ENCODE measurements around the gene ACTR6.
A peak's percentile ranks its signal among the peaks of the same experiment; 100 is the strongest.
"Not testable (repeated sequence)": the region's sequence is repeated elsewhere in the genome, so short reads cannot be mapped to it uniquely, and the experiment has no call there.

The ACTR6 gene

DNA sequence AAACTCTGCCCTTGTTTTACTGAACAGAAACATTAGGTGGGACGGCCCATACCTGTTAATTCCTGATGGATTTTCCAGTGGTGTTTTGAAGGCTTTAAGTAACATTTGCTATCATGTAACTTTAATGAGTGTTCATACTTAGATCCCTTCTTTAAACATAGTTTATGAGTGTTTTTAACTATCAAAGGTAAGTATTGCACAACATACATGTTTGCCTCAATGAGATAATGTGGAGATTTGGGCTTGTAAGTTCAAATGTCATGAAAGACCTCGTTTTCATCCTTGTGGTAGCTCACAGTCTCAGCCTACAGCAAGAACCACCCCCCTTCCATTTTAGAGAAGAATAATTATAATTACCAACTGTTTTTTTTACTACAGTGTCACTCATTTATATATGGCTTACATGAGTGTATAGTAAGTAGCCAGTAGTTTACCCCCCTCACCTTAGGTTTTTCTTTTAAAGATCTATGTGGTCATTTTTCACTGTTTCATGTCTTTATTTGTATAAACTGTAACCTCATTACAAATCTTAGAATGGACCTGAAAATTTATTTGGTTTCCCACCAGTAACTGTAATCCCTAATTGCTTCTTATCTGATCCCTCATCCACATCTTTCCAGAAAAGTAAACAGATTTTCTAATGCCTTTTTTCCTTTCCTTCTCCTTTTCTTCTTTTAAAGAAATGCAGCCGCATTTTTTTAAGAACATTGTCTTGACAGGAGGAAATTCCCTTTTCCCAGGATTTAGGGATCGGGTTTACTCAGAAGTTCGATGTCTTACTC lies 18.9 kb downstream of the ACTR6 start:
- TF ChIP-seq, protein P1, sequence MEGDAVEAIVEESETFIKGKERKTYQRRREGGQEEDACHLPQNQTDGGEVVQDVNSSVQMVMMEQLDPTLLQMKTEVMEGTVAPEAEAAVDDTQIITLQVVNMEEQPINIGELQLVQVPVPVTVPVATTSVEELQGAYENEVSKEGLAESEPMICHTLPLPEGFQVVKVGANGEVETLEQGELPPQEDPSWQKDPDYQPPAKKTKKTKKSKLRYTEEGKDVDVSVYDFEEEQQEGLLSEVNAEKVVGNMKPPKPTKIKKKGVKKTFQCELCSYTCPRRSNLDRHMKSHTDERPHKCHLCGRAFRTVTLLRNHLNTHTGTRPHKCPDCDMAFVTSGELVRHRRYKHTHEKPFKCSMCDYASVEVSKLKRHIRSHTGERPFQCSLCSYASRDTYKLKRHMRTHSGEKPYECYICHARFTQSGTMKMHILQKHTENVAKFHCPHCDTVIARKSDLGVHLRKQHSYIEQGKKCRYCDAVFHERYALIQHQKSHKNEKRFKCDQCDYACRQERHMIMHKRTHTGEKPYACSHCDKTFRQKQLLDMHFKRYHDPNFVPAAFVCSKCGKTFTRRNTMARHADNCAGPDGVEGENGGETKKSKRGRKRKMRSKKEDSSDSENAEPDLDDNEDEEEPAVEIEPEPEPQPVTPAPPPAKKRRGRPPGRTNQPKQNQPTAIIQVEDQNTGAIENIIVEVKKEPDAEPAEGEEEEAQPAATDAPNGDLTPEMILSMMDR (IDR thresholded peaks at IDR 0.05; ENCODE audit: low read length, missing control alignments): no peak
- no peak overlapping the region for H3K4me3 ChIP-seq (replicated peaks; ENCODE audit: low read depth, low read length)
- no peak for DNase-seq (ENCODE audit: low read depth)

DNA sequence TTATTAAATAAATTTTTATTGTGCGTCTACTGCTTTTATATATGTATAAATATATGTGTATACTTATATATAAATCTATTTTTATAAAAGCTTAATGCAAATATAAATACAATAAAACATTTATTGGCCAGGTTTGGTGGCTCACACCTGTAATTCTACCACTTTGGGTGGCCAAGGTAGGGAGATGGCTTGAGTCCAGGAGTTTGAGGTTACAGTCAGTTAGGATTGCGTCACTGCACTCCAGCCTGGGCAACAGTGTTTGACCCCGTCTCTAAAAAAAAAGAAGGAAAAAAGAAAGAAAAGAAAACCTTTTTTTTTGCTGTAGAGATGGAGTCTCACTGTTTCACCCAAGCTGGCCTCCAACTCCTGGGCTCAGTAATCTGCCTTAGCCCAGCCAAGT lies 20.9 kb downstream of the ACTR6 start:
- no peak for DNase-seq (ENCODE audit: low read depth)
- TF ChIP-seq, protein P1 (IDR thresholded peaks at IDR 0.05; ENCODE audit: low read length, missing control alignments): no peak
- no peak overlapping the region for H3K4me3 ChIP-seq (replicated peaks; ENCODE audit: low read depth, low read length)

DNA sequence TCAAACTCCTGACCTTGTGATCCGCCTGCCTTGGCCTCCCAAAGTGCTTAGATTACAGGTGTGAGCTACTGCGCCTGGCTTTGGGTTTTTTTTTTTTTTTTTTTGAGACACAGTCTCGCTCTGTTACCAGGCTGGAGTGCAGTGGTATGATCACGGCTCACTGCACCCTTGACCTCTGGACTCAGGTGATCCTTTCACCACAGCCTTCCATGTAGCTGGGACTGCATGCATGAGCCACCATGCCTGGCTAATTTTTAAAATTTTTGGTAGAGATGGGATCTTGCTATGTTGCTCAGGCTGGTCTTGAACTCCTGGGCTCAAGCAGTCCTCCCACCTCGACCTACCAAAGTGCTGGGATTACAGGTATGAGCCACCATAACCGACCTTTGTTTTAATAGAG lies 21.6 kb downstream of the ACTR6 start:
- H3K4me3 ChIP-seq (replicated peaks; ENCODE audit: low read depth, low read length); DNase-seq (ENCODE audit: low read depth): not testable (repeated sequence)

DNA sequence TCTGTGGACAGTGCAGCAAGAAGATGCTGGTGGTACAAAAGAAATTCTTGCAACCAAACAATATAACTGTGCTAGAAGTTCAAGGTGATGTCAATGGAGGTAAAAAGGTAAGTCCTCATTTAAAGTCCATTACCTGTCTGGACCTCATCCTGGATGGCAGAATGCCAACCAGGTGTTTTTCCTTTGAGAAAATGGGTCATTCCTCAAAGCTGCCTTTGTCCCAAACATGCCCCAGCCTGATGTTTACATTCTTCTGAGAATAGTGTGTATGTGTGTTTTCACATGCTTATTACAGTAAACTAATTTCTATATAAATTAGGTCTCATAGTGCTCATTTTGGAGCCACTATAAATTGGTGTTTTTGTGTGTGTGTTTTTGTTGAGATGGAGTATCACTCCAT lies 24.9 kb downstream of the ACTR6 start:
- TF ChIP-seq, protein P1 (IDR thresholded peaks at IDR 0.05; ENCODE audit: low read length, missing control alignments): no peak
- DNase-seq (ENCODE audit: low read depth): no peak
- no peak overlapping the region for H3K4me3 ChIP-seq (replicated peaks; ENCODE audit: low read depth, low read length)

DNA sequence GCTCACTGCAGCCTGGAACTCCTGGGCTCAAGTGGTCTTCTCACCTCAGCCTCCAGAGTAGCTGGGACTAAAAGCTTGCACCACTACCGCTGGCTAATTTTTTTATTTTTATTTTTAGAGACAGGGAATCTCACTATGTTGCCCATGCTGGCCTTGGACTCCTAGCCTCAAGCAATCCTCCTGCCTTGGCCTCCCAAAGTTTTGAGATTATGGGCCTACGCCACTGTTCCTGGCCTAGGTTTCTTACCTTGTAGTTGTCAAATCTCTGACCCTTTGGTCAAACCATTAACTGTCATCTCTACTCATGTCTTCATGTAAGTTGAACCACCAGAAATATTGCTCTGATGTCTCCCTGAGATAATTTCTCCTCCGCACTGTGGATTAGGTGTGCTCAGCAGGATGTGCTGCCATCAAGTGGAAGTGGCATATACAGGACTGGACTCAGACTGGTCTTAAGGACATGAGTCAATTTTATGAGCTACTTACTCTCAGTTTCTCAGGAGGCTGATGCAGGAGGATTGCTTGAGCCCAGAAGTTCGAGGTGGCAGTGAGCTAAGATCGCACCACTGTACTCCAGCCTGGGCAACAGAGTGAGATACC lies 28.5 kb downstream of the ACTR6 start:
- DNase-seq (ENCODE audit: low read depth): peak; percentile 29
- no peak overlapping the region for H3K4me3 ChIP-seq (replicated peaks; ENCODE audit: low read depth, low read length)
- TF ChIP-seq, protein P1 (IDR thresholded peaks at IDR 0.05; ENCODE audit: low read length, missing control alignments): peak; percentile 19

DNA sequence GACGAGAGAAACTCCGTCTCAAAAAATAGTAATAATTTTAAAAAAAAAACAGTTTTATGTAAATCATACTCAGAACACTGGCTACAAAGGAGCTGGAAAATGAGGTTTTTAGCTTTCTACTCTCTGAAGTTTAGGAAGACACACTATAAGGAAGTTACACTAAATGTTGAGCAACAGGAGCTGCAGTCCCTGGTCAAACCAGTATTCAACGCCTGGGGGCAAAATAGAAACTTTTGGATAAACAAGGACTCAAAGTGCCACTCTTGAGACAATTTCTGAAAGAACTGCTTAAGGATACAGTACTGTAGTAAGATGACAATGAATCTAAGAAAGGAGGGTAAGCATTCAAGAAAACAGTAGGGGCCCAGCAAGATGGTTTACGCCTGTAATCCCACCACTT lies 29.3 kb downstream of the ACTR6 start:
- no peak overlapping the region for H3K4me3 ChIP-seq (replicated peaks; ENCODE audit: low read depth, low read length)
- no peak for DNase-seq (ENCODE audit: low read depth)
- TF ChIP-seq, protein P1 (IDR thresholded peaks at IDR 0.05; ENCODE audit: low read length, missing control alignments): no peak

DNA sequence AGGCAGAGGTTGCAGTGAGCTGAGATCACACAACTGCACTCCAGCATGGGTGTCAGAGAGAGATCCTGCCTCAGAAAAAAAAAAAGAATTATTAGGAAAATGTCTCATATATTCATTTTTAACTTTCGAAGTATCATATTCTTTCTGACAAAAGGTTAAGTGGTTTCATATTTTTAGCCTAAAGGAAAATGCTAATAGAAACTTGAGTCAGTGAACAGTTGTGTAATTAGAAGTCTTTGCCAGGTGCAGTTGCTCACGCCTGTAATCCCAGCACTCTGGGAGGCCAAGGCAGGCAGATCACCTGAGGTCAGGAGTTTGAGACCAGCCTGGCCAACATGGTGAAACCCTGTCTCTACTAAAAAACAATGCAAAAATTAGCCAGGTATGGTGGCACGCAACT lies 31.3 kb downstream of the ACTR6 start:
- not testable (repeated sequence) for H3K4me3 ChIP-seq (replicated peaks; ENCODE audit: low read depth, low read length); DNase-seq (ENCODE audit: low read depth)

DNA sequence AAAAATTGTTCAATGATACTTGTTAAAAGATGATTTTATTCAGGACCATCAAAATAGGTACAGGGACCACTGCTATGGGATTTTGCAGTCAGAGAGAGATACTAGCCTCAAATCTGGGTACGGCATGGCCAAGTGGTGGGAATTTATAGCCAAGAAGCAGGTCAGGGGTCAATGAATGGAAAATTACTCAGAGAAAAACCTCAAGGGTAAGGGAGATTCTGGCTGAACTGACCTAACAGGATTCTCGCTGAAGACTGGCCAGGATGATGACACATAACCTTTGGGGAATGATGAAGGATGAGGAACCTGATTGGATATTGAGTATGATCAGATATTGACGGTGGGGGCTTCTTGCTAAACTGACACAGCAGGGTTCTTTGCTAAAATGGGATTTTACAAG lies 33.6 kb downstream of the ACTR6 start:
- TF ChIP-seq, protein P1 (IDR thresholded peaks at IDR 0.05; ENCODE audit: low read length, missing control alignments): no peak
- DNase-seq (ENCODE audit: low read depth): peak; percentile 13
- H3K4me3 ChIP-seq (replicated peaks; ENCODE audit: low read depth, low read length): no peak overlapping the region

All from fibroblast of pulmonary artery (primary cell).